NT2/D1 (cell line): ENCODE measurements around the gene P2RX2.

ENCODE experiments used
- YY1 ChIP-seq: IDR thresholded peaks from 2 replicates; pipeline ENCODE4 v1.6.1; 2011; ENCODE audit not compliant: insufficient read length, insufficient read depth
- ZNF274 ChIP-seq: IDR thresholded peaks from 2 replicates; pipeline ENCODE4 v1.6.1; 2011; ENCODE audit warnings: mild to moderate bottlenecking, low read depth, low read length

DNA sequence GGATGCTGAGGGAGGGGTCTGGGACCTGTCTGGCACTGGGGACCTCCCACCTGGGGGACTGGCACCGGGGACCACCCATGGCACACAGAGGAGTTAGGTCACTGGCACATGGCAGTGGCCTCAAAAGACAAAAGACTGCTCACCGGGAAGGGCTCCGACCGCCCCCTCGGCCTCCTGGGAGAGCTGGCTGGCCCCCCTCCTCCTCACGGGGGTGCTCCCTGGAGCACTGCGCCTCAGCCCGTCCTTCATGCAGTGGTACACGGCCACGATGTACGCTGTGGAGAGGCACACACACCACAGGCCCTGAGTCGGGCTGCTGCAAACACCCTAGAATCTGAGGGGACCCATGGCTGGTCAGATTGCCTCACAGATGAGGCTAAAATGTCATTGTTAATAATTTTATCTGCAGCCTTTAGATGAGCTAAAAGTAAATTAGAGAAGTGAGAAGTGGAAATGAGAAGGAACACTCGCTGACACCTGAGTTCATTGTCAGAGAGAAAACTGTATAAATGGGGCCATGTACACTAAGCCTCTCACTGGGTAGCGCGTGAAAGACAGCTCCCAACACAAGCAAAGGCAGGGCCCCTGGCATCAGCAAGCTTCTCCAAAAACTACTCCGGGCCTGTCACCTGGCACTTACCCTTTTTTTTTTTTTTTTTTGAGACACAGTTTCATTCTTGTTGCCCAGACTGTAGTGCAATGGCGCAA, 14.1 kb downstream of the P2RX2 start:
- TF ChIP-seq YY1 (no peak), ZNF274 (no peak)
